IPS-18a (cell line): ENCODE data around the gene LAMB2.
A peak's percentile ranks its signal among the peaks of the same experiment; 100 is the strongest.

Source experiments
- H3K27ac ChIP-seq: one replicate; pipeline ENCODE4 v1.5.1; 2013; ENCODE audit warnings: low read length
- H3K27me3 ChIP-seq: one replicate; pipeline ENCODE4 v1.6.1; 2013; ENCODE audit warnings: mild to moderate bottlenecking, low read length; ENCODE audit not compliant: control insufficient read depth, insufficient read depth
- H3K36me3 ChIP-seq: one replicate; pipeline ENCODE4 v1.6.1; 2013; ENCODE audit warnings: low read depth, low read length; ENCODE audit not compliant: control insufficient read depth
- H3K4me1 ChIP-seq: one replicate; pipeline ENCODE4 v1.6.1; 2013; ENCODE audit warnings: low read depth, low read length; ENCODE audit not compliant: control insufficient read depth
- H3K4me3 ChIP-seq: one replicate; pipeline ENCODE4 v1.5.1; 2013; ENCODE audit warnings: low read length
- H3K9ac ChIP-seq: one replicate; pipeline ENCODE4 v1.6.1; 2013; ENCODE audit warnings: mild to moderate bottlenecking, low read length, moderate library complexity
- H3K9me3 ChIP-seq: one replicate; pipeline ENCODE4 v1.6.1; 2013; ENCODE audit warnings: low read depth, low read length; ENCODE audit not compliant: control insufficient read depth

LAMB2 gene

DNA sequence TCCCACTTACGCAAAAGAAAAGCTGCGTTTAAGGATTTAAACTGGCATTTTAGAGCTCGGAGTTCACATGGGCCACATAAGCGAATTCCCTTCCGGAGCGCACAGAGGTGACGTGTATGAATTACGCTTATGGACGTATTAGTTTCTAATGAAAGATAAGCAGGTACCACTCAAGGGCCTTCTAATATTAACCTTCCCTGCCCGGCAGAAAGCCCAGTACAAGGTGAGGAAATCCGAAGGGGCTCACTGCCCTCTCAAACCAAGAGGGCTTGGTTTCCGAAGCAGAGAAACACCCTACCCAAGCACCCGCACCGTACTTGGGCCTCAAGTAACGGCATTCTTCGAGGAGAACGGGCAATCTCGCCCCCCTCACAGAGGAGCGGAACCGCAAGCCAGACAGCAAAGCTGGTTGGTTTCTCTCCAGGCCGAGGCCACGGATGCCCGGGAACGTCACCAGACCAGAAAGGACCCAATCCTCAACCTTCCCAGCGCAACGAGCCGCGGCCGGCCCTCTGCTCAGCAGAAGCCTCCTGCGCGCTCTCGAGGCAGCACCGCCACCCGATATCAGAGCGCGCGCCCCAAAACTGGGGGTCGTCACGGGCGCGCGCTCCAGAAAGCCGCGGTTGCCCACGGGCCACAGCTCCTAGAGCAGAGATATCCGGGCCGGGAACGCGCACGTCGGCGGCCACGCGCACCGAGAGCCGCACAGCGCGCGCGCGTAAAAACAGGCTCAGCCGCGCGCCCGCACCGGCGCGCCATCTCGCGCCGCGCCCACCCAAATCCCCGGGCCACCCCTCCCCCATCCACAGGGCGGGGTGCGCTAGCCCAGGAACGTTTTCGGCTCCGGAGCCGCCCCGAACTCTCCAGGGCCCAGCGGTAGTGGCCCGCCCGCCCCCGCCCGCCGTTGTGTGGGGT lies 39.7 kb downstream of the LAMB2 start:
- Histone ChIP-seq H3K4me1 (peaks cover 7% of the 10 kb centered on the region), H3K9ac (peak overlapping the region; percentile 89), H3K9me3 (no peaks in the 10 kb centered on the region), H3K4me3 (peak overlapping the region; percentile 97), H3K27ac (peak overlapping the region; percentile 77), H3K27me3 (no peaks in the 10 kb centered on the region), H3K36me3 (peaks cover 13% of the 10 kb centered on the region)

DNA sequence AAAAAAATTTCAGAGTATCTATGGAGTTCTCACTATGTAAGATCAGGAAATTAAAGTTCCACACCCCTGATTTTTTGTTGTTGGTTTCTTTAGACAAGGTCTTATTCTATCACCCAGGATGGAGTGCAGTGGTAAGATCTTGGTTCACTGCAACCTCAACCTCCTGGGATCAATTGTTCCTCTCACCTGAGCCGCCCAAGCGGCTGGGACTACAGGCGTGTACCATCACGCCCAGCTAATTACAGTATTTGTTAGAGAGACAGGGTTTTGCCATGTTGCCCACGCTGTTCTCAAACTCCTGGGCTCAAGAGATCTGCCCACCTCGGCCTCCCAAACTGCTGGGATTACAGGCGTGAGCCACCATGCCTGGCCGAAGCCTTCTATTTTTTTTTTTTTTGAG lies 51.4 kb downstream of the LAMB2 start:
- no peak overlapping the region for H3K9ac ChIP-seq
- no peaks in the 10 kb centered on the region for H3K9me3 ChIP-seq
- no peaks in the 10 kb centered on the region for H3K4me1 ChIP-seq
- peaks cover 17% of the 10 kb centered on the region for H3K36me3 ChIP-seq
- H3K27ac ChIP-seq, result no peak overlapping the region
- no peak overlapping the region for H3K4me3 ChIP-seq
- no peaks in the 10 kb centered on the region for H3K27me3 ChIP-seq

DNA sequence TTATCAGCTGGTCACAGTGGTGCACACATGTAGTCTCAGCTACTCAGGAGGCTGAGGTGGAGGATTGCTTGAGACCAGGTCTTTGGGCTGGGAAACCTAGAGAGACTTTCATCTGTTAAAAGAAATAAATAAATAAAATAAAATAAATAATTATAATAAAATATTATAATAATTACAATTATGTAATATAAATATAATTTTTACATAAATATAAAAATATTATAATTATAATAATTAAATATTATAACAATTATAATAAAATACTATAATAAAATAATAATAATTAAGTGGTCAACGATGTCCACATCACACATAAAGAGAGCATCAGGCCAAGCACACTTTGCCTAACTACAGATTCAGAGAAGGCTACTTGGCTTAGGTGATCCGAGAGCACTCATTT lies 53.6 kb downstream of the LAMB2 start:
- Histone ChIP-seq H3K36me3 (peaks cover 34% of the 10 kb centered on the region), H3K9ac (no peak overlapping the region), H3K27me3 (no peaks in the 10 kb centered on the region), H3K9me3 (no peaks in the 10 kb centered on the region), H3K4me3 (no peak overlapping the region), H3K4me1 (no peaks in the 10 kb centered on the region), H3K27ac (no peak overlapping the region)

- peaks cover 57% of the 10 kb centered on the region for H3K36me3 ChIP-seq
- no peaks in the 10 kb centered on the region for H3K4me1 ChIP-seq
- no peak overlapping the region for H3K4me3 ChIP-seq
- no peaks in the 10 kb centered on the region for H3K9me3 ChIP-seq
- H3K27me3 ChIP-seq, result no peaks in the 10 kb centered on the region
- no peak overlapping the region for H3K9ac ChIP-seq
- H3K27ac ChIP-seq, result no peak overlapping the region
Measured at GRCh38 chr3:49076646-49077045, 56.2 kb downstream of the LAMB2 start.

- H3K4me3 ChIP-seq, result no peak overlapping the region
- H3K27ac ChIP-seq, result no peak overlapping the region
- no peaks in the 10 kb centered on the region for H3K9me3 ChIP-seq
- H3K27me3 ChIP-seq, result no peaks in the 10 kb centered on the region
- H3K9ac ChIP-seq, result no peak overlapping the region
- peaks cover 62% of the 10 kb centered on the region for H3K36me3 ChIP-seq
- no peaks in the 10 kb centered on the region for H3K4me1 ChIP-seq
Measured at GRCh38 chr3:49076116-49076515, 56.7 kb downstream of the LAMB2 start.
